Mesothelial cell of epicardium (in vitro differentiated cells): ENCODE results near the gene TLE4. TPM values are rescaled to one million over a fixed set of nuclear protein-coding genes. Genes with fewer than 3 reads are reported as not detected.

Experiments used
- DNase-seq, 2 experiments: peaks; one replicate each; pipeline ENCODE4 v3.0.0; 2021; ENCODE audit warnings: low spot score in 2 of 2; ENCODE audit not compliant: unreplicated experiment in 2 of 2
- H3K27ac Mint-ChIP-seq: 2 replicates; pipeline ENCODE4 v1.8.0; 2021; ENCODE audit warnings: mixed read lengths
- H3K27me3 Mint-ChIP-seq: 2 replicates; pipeline ENCODE4 v1.8.0; 2021; ENCODE audit warnings: low read depth, mixed read lengths
- H3K36me3 Mint-ChIP-seq: 2 replicates; pipeline ENCODE4 v1.8.0; 2021; ENCODE audit warnings: mixed read lengths
- H3K4me1 Mint-ChIP-seq: 2 replicates; pipeline ENCODE4 v1.8.0; 2021; ENCODE audit warnings: mixed read lengths
- H3K4me3 Mint-ChIP-seq: 2 replicates; pipeline ENCODE4 v1.8.0; 2021; ENCODE audit warnings: mild to moderate bottlenecking, moderate library complexity, mixed read lengths
- H3K9me3 Mint-ChIP-seq: 2 replicates; pipeline ENCODE4 v1.8.0; 2021; ENCODE audit warnings: mixed read lengths
- total RNA-seq: library from RNA; stranded (reverse); gene quantifications from 3 replicates; pipeline ENCODE4 v1.2.1, GENCODE V29; 2021
- TF ChIP-seq, protein P1 (sequence below): fragments of 200-600 bp; sonication (generic); IDR thresholded peaks from one replicate; pipeline ENCODE4 v1.5.0; 2021; ENCODE audit warnings: antibody characterized with exemption; ENCODE audit not compliant: unreplicated experiment

TLE4 gene
- total RNA-seq, 1 donor from 2014 or later, result 63.6 TPM

DNA sequence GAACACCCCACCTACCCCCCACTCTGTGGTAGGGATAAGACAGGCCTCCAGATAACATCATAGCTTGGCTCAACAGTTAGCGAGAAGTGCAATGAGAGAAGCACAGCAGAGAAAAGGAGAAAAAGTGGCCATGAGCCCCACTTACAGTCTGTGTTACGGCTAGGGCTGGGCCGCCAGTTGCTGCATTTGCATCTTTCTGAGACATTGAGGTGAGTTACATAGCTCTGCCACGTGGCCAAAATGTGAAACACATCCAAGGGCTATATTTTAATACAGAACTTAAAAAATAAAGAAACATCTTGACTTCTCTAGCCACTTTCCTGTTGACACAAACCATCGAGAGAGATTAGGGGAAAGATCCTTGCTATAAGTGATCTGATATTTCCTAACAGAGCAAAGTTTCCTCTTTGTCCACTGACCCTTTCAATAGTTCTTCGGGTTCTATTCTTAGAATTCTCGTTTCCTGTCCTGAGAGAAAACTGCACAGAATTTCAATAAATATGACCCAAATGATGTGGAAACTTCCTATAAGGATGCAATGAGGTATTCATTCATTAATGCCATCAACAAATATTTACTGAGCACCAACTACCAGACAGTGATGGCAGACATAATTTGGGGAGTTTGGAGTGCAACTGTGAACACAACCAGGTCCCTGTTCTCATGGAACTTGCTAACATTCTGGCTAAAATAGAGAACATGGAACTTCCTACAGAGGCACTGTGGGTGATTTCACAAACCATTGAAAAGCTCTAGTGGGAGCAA lies 3.2 kb upstream of the TLE4 start:
- TF ChIP-seq, protein P1, sequence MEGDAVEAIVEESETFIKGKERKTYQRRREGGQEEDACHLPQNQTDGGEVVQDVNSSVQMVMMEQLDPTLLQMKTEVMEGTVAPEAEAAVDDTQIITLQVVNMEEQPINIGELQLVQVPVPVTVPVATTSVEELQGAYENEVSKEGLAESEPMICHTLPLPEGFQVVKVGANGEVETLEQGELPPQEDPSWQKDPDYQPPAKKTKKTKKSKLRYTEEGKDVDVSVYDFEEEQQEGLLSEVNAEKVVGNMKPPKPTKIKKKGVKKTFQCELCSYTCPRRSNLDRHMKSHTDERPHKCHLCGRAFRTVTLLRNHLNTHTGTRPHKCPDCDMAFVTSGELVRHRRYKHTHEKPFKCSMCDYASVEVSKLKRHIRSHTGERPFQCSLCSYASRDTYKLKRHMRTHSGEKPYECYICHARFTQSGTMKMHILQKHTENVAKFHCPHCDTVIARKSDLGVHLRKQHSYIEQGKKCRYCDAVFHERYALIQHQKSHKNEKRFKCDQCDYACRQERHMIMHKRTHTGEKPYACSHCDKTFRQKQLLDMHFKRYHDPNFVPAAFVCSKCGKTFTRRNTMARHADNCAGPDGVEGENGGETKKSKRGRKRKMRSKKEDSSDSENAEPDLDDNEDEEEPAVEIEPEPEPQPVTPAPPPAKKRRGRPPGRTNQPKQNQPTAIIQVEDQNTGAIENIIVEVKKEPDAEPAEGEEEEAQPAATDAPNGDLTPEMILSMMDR, result no peak
- no peaks in the 10 kb centered on the region for H3K9me3 Mint-ChIP-seq
- no peak overlapping the region for H3K27ac Mint-ChIP-seq
- H3K4me1 Mint-ChIP-seq, result peaks cover 2% of the 10 kb centered on the region
- no peaks in the 10 kb centered on the region for H3K36me3 Mint-ChIP-seq
- H3K4me3 Mint-ChIP-seq, result no peak overlapping the region
- DNase-seq, result no peak
- H3K27me3 Mint-ChIP-seq, result peaks cover 13% of the 10 kb centered on the region

DNA sequence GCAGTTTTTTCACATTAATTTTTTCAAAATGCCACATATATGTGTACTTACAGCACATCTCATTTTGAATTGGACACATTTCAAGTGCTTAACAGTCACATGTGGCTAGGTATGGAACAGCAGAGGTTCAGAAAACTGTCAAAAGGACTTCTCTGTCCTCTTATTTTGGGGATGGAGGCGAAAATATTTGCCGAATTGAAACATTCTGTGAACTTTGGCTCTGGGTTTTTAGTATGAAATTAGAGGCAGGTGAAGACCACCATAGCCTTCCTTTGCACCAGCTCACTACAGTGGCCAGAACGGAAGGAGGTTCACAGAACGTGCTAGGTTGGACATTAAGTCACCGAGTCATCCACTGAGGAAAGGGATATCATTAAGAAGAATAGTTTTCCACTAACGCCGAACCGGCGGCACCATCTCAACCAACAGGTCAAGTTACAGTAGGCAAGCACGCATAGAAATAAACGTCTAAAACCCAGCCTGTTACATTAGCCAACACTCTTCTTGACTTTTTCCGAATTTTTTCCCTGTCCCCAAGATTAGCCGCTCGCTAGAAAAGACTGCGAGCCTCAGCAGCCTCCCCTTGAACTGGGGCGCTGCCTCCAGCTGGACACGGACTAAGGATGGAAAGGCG lies 1.8 kb upstream of the TLE4 start:
- H3K9me3 Mint-ChIP-seq, result no peaks in the 10 kb centered on the region
- no peak for DNase-seq
- H3K4me1 Mint-ChIP-seq, result peaks cover 17% of the 10 kb centered on the region
- TF ChIP-seq, protein P1, result no peak
- peaks cover 11% of the 10 kb centered on the region for H3K27me3 Mint-ChIP-seq
- H3K4me3 Mint-ChIP-seq, result no peak overlapping the region
- peak overlapping the region; percentile 47 for H3K27ac Mint-ChIP-seq
- H3K36me3 Mint-ChIP-seq, result no peaks in the 10 kb centered on the region

DNA sequence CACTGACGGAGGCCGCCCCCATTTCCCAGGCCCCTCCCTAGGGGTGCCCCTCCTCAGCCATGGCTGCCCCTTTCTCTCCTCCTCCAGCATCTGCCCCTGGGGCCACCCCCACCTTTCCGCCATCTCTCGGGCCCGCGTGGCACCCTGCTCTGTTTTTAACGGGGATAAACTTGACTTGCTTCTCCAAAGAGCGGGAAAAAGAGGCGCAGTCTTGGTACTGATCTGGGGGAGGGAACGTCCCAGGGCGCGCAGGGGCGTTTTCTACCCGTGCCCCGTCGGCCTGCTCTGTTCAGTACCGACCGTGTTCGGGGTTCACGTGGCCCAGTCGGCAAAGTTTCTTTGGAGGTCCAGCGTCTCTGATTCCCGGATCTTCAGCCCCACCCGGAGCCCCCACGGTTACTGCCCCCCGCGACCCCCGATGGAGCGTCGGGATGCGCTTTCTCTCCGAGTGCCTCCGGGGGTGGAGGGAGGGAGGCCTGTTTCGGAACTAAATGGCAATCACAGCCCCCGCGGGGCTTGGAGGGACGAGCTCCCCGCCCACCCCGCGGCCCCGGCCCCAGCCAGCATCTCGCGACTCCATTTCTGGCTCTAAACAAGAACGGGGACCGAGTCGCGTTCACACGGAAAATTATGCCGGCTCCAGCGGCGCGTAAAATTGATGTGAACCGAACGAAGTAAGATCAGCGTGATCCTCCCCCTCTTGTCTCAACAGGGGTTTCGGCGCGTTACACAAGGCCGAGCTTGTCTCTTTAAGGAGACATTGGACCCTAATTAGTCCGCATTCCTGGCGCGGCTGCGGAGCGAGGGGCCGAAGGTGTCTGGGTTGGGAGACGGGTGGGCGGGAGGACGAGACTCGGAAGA lies 1.1 kb upstream of the TLE4 start:
- peaks cover 20% of the 10 kb centered on the region for H3K4me1 Mint-ChIP-seq
- H3K4me3 Mint-ChIP-seq, result no peak overlapping the region
- H3K9me3 Mint-ChIP-seq, result no peaks in the 10 kb centered on the region
- H3K27me3 Mint-ChIP-seq, result peaks cover 11% of the 10 kb centered on the region
- TF ChIP-seq, protein P1, result no peak
- peaks cover 1% of the 10 kb centered on the region for H3K36me3 Mint-ChIP-seq
- peak; percentile 46 to 49 for DNase-seq
- peak overlapping the region; percentile 47 for H3K27ac Mint-ChIP-seq

DNA sequence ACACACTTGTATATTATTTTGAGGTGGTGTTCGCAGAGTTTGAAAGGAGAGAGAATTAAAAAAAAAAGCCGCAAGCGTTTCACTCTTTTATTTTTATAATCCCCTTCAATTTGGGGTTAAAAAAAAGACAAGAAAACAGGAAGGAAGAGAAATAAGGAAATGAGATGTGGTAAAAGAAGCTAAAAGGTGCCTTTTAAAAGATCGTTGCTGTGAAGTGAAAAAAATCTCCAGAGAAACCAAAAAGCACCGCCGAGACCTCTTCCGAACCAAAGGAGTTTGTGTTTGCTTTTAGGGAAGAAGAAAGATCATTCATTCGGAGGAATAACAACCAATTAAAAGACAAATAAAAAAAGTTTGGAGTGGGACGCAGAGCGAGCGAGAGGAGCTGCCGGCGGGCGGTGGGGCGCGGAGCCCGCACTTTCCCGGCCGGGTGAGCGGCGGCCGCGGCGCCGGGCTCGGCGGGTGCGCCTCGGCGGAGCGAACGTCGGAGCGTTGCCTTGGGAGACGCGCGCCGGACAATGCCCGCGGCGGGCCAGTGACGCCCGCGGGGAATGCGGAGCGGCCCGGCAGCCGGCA lies 355 bp downstream of the TLE4 start:
- no peaks in the 10 kb centered on the region for H3K9me3 Mint-ChIP-seq
- H3K27ac Mint-ChIP-seq, result no peak overlapping the region
- peaks cover 8% of the 10 kb centered on the region for H3K36me3 Mint-ChIP-seq
- peaks cover 27% of the 10 kb centered on the region for H3K4me1 Mint-ChIP-seq
- TF ChIP-seq, protein P1, result no peak
- DNase-seq, result no peak
- peaks cover 11% of the 10 kb centered on the region for H3K27me3 Mint-ChIP-seq
- H3K4me3 Mint-ChIP-seq, result no peak overlapping the region

DNA sequence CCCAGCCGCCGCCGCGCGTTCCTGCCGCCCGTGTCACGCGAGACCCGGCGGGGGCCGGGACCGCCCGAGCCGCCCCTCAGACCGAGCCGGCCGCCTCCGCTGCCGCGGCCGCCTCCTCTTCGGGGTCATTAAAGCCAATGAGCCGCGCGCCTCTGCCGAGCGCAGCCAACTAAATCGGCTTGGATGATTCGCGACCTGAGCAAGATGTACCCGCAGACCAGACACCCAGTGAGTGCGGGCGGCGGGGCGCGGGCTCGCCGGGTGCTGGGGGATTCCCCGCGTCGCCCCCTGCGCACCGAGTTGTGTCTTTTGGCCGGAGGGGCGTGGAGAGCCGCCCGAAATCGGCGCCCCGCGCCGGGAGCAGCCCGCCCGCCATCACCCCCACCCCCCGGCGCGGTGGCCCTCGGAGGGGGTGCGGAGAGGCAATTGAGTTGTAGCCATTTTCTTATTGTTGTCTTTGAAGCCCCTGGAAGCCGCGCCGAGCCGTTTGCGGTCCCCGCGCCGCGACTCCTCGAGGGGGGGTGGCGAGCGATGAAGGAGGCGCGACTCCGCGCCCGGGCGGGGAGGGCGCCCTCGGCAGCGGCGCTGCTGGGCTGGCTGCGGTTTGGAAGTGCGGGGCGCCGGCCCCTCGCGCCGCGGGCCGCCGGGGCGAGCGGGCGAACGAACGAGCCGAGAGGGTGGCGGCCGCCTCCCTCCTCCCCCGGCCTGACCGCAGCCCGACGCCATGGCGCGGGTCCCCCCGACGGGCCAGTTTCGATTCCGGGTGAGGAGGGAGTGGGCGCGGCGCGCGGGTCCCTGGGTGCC lies 1.0 kb downstream of the TLE4 start:
- Mint-ChIP-seq H3K27ac (peak overlapping the region; percentile 91), H3K36me3 (peaks cover 8% of the 10 kb centered on the region), H3K9me3 (no peaks in the 10 kb centered on the region), H3K4me1 (peaks cover 32% of the 10 kb centered on the region), H3K27me3 (peaks cover 9% of the 10 kb centered on the region), H3K4me3 (peak overlapping the region; percentile 85)
- peak; percentile 43 to 74 for DNase-seq
- TF ChIP-seq, protein P1, result no peak
